HepG2 (cell line): ENCODE results near the gene ZNF331. TPM values are rescaled to one million over a fixed set of nuclear protein-coding genes. Genes with fewer than 3 reads are reported as not detected.
A peak's percentile ranks its signal among the peaks of the same experiment; 100 is the strongest.

ENCODE experiments used
- ATAC-seq: fragments of 200-7000 bp; cut with Tn5 transposase; 3 replicates; pipeline ENCODE4 v1.9.1; 2020; ENCODE audit warnings: mild to moderate bottlenecking, moderate library complexity
- BruUV-seq: library from RNA; stranded (reverse); fragments of 400-500 nt; replicated peaks from 2 replicates; lab custom pipeline; 2021; lab: Mats Ljungman, UMichigan
- CTCF ChIA-PET: fragments of 300-600 bp; formaldehyde crosslinking; extraction: SDS; loops from one replicate; lab custom pipeline; 2021; ENCODE audit warnings: low total read pairs, inconsistent platforms, low intra/inter-chr PET ratio; lab: Yijun Ruan, JAX
- POLR2A ChIA-PET: fragments of 350-600 bp; sonication (Branson Sonifier 250); formaldehyde crosslinking; loops from one replicate; lab custom pipeline; 2020; ENCODE audit warnings: antibody characterized with exemption, inconsistent platforms; lab: Yijun Ruan, JAX
- DNase-seq: peaks from one replicate; pipeline ENCODE4 v3.0.0-alpha.2; 2015; ENCODE audit warnings: low spot score
- FAIRE-seq: peaks from 3 replicates; lab custom pipeline; 2011; peaks lifted over from hg19 to GRCh38; lab: Jason Lieb, UNC
- H2AFZ ChIP-seq: one replicate; pipeline ENCODE4 v1.6.1; 2011; ENCODE audit warnings: low read length, inconsistent platforms
- H3K27ac ChIP-seq: fragments of 300-600 bp; 3 replicates; pipeline ENCODE4 v1.8.0; 2011; ENCODE audit warnings: mixed run types, mild to moderate bottlenecking, mixed read lengths, low read length, inconsistent platforms; ENCODE audit not compliant: insufficient read depth; ENCODE audit errors: extremely low read length
- H3K27me3 ChIP-seq, 2 experiments: fragments of 200-600 bp in 1 of 2; 2 replicates in 1 of 2; 3 replicates in 1 of 2; pipeline versions ENCODE4 v1.6.0 to v1.8.0; 2011; ENCODE audit warnings: low read length in 2 of 2, mild to moderate bottlenecking in 2 of 2, moderate library complexity in 2 of 2, inconsistent platforms in 1 of 2; ENCODE audit not compliant: insufficient read depth in 2 of 2, control insufficient read depth in 1 of 2
- H3K36me3 ChIP-seq, 2 experiments: fragments of 200-600 bp in 1 of 2; replicated peaks in 1 of 2; 2 replicates in 1 of 2; 3 replicates in 1 of 2; pipeline versions ENCODE4 v1.5.1 to v1.8.0; 2011; ENCODE audit warnings: low read length in 2 of 2, inconsistent platforms in 1 of 2; ENCODE audit not compliant: insufficient read depth in 2 of 2, control insufficient read depth in 1 of 2
- H3K4me1 ChIP-seq: 2 replicates; pipeline ENCODE4 v1.5.1; 2012; ENCODE audit warnings: low read length, inconsistent platforms; ENCODE audit not compliant: insufficient read depth
- H3K4me2 ChIP-seq: 2 replicates; pipeline ENCODE4 v1.6.0; 2011; ENCODE audit warnings: low read depth, low read length, inconsistent platforms
- H3K4me3 ChIP-seq, 3 experiments: fragments of 200-600 bp in 1 of 3; sonication (generic), shearing (Covaris generic) in 1 of 3; replicated peaks in 1 of 3; 2 replicates each; pipeline ENCODE4 v1.5.1; 2011 to 2016; ENCODE audit warnings: low read length in 3 of 3, inconsistent platforms in 2 of 3, low read depth in 2 of 3, mild to moderate bottlenecking in 2 of 3, control low read depth in 1 of 3, mixed read lengths in 1 of 3; ENCODE audit not compliant: insufficient read depth in 1 of 3
- H3K79me2 ChIP-seq: one replicate; pipeline ENCODE4 v1.6.1; 2011; ENCODE audit warnings: low read length, inconsistent platforms; ENCODE audit not compliant: insufficient read depth
- H3K9ac ChIP-seq: 2 replicates; pipeline ENCODE4 v1.6.0; 2011; ENCODE audit warnings: mild to moderate bottlenecking, low read depth, low read length, inconsistent platforms; ENCODE audit not compliant: insufficient read depth
- H3K9me3 ChIP-seq: 2 replicates; pipeline ENCODE4 v1.5.1; 2012; ENCODE audit warnings: mild to moderate bottlenecking, low read length
- H4K20me1 ChIP-seq: 2 replicates; pipeline ENCODE4 v1.6.0; 2011; ENCODE audit warnings: inconsistent platforms, mild to moderate bottlenecking, low read length, moderate library complexity; ENCODE audit not compliant: insufficient read depth
- EZH2 ChIP-seq: conservative IDR thresholded peaks from 2 replicates; pipeline ENCODE4 v1.6.1; 2012; ENCODE audit warnings: mild to moderate bottlenecking, low read depth, low read length, moderate library complexity
- MTA1 ChIP-seq: sonication (generic); formaldehyde crosslinking; IDR thresholded peaks from 2 replicates; pipeline ENCODE4 v1.4.0; 2020; ENCODE audit warnings: missing genetic modification reagents, mild to moderate bottlenecking, borderline replicate concordance
- POLR2A ChIP-seq, 2 experiments: IDR thresholded peaks; 2 replicates each; pipeline ENCODE4 v1.6.1; 2011; ENCODE audit warnings: low read depth in 2 of 2, low read length in 2 of 2, mild to moderate bottlenecking in 1 of 2, moderate library complexity in 1 of 2; ENCODE audit not compliant: insufficient read depth in 1 of 2
- SOX13 ChIP-seq, 3 experiments: fragments of 450-650 bp in 1 of 3; sonication (generic) in 1 of 3; formaldehyde crosslinking in 1 of 3; IDR thresholded peaks in 2 of 3; conservative IDR thresholded peaks in 1 of 3; 2 replicates each; pipeline versions ENCODE4 v1.5.0 to v1.6.1; 2016 to 2020; ENCODE audit warnings: antibody characterized with exemption in 1 of 3, mild to moderate bottlenecking in 1 of 3, missing compliant biosample characterization in 1 of 3, missing genetic modification reagents in 1 of 3, moderate library complexity in 1 of 3
- TEAD3 ChIP-seq: optimal IDR thresholded peaks from 2 replicates; pipeline ENCODE3; 2016; ENCODE audit warnings: borderline replicate concordance
- ZNF143 ChIP-seq: sonication (generic); formaldehyde crosslinking; IDR thresholded peaks from 2 replicates; pipeline ENCODE4 v1.4.0; 2020; ENCODE audit warnings: missing genetic modification reagents
- ZNF687 ChIP-seq: sonication (generic); formaldehyde crosslinking; IDR thresholded peaks from 2 replicates; pipeline ENCODE4 v1.5.1; 2020; ENCODE audit warnings: mild to moderate bottlenecking, missing genetic modification reagents, moderate library complexity
- WGBS: methylation state at CpG from one replicate; pipeline ENCODE4 v1.1.6; 2017; ENCODE audit warnings: low lambda C conversion rate; 5-methylcytosine and 5-hydroxymethylcytosine counted together
- in situ Hi-C: cut with HindIII; loops from 2 replicates; pipeline ENCODE4 v1.10.0; 2017; ENCODE audit warnings: low pct_unique_long_range_greater_than_20kb; ENCODE audit not compliant: extremely low pct_ligation_motif_present
- intact Hi-C: fragments of 100-400 bp; cut with micrococcal nuclease; formaldehyde crosslinking; loops from one replicate; pipeline ENCODE4 v1.10.0; 2022; ENCODE audit not compliant: unreplicated experiment
- polyA plus RNA-seq, 8 experiments: library from polyadenylated mRNA; depleted of rRNA in 3 of 8; stranded (reverse) in 7 of 8; unstranded in 1 of 8; fragments of >200 nt; fragmentation: Illumina TruSeq in 4 of 8; extraction: Trizol in 4 of 8; gene quantifications; 2 replicates each; pipeline versions ENCODE4 v1.2.1 to v1.2.3, GENCODE V29; 2011 to 2016; ENCODE audit warnings: low read depth in 4 of 8, missing spikeins in 1 of 8, mixed read lengths in 1 of 8; ENCODE audit not compliant: insufficient read depth in 1 of 8
- total RNA-seq, 5 experiments: library from RNA; depleted of rRNA; stranded (reverse); fragments of >200 nt; fragmentation: Illumina TruSeq; extraction: Trizol; gene quantifications; 2 replicates each; pipeline ENCODE4 v1.2.3, GENCODE V29; 2016; ENCODE audit warnings: low read depth in 1 of 5

ZNF331 gene
- total and polyA plus RNA-seq, 2 of the 13 experiments (the other 11 are each of a cell fraction or from before 2014, with no cell fraction given), result 8.2 to 13.3 TPM

GRCh38 chr19:53581871-53582279 is 43.9 kb downstream of the ZNF331 start:
- H3K4me2 ChIP-seq, result no peak overlapping the region
- peak; percentile 42 for ATAC-seq
- WGBS, result 89% methylated on average over 6 of the region's 6 CpGs
- POLR2A ChIA-PET, result no interaction called here
- H2AFZ ChIP-seq, result no peak overlapping the region
- H3K27ac ChIP-seq, result peak overlapping the region; percentile 54
- TF ChIP-seq SOX13 (IDR thresholded peaks at IDR 0.05), result no peak
- TF ChIP-seq SOX13 (CRISPR knock-in tag; conservative IDR thresholded peaks at IDR 0.05 in 1 of 2, IDR thresholded peaks at IDR 0.05 in 1 of 2), result no peak
- peak; percentile 57 for TF ChIP-seq TEAD3 (CRISPR knock-in tag)
- TF ChIP-seq EZH2, result no peak
- TF ChIP-seq ZNF687 (CRISPR knock-in tag), result peak; percentile 53; the same call in 1 of the 2 replicates
- peak; percentile 40; the same call in 1 of the 2 replicates for TF ChIP-seq MTA1 (CRISPR knock-in tag)
- no peak for TF ChIP-seq ZNF143 (CRISPR knock-in tag)
- TF ChIP-seq POLR2A (IDR thresholded peaks at IDR 0.05; ENCODE audit: insufficient read depth in 1 of 2, low read depth in 2 of 2, low read length in 2 of 2), result peak in 1 of 2 experiments; percentile 23; a peak in 1 of 4 replicates
- intact Hi-C loops (no loop called here), in situ Hi-C loops (no loop called here)
- BruUV-seq, result no TSS peak
- H3K27me3 ChIP-seq, result no peaks in the 10 kb centered on the region
- peaks cover 66% of the 10 kb centered on the region for H3K4me1 ChIP-seq
- CTCF ChIA-PET, result no interaction called here
- H3K9ac ChIP-seq, result no peak overlapping the region
- no peak for FAIRE-seq
- H4K20me1 ChIP-seq, result no peaks in the 10 kb centered on the region
- no peak overlapping the region for H3K4me3 ChIP-seq
- peaks cover 8 to 13% of the 10 kb centered on the region in 2 experiments for H3K36me3 ChIP-seq
- no peaks in the 10 kb centered on the region for H3K79me2 ChIP-seq
- no peak for DNase-seq
- peaks cover 13% of the 10 kb centered on the region for H3K9me3 ChIP-seq
